ENCODE data around the gene TNFAIP8. TPM values are rescaled to one million over a fixed set of nuclear protein-coding genes. Genes with fewer than 3 reads are reported as not detected.

TNFAIP8 gene
- total and polyA plus RNA-seq, 10 of the 15 experiments (the other 5 are each of a cell fraction or from before 2014, with no cell fraction given), result 124 to 324 (median 177) TPM

DNA sequence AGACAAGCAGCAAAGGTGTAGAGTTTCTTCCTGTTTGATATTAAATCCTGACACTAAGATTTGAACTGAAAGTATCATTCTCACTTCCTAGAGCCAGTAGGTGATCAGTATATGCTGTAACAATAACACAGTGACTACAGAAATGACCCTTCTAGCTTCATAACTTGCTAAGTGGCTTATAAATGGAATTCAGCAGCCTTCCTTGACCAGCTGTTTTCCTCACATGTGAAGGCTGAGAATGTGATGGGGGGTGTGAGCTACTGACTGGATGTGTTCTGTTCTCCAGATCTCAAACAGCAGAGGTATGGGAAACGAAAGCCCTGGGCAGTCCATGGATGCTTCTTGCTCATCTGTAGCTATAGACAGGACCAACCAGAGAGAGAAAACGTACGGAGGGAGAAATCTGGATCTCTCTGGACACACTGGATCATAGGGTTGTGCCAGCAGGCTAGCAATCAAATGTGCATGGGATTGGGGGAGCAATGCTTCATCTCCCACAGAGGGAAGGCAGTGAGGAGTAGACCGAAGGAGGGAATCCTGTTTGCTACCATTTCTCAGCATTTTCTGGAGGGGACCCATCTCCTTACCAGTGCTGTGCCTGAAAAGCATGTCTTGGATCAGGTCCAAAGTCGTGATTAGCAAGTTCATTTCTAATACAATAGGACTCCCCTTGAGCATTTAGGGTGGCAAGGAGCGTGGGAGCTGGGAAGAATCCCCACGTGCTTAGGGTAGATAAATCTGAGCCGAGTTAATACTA, 39.4 kb downstream of the TNFAIP8 start (continued):
- TF ChIP-seq, protein P1, sequence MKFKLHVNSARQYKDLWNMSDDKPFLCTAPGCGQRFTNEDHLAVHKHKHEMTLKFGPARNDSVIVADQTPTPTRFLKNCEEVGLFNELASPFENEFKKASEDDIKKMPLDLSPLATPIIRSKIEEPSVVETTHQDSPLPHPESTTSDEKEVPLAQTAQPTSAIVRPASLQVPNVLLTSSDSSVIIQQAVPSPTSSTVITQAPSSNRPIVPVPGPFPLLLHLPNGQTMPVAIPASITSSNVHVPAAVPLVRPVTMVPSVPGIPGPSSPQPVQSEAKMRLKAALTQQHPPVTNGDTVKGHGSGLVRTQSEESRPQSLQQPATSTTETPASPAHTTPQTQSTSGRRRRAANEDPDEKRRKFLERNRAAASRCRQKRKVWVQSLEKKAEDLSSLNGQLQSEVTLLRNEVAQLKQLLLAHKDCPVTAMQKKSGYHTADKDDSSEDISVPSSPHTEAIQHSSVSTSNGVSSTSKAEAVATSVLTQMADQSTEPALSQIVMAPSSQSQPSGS (IDR thresholded peaks at IDR 0.05; ENCODE audit: low read length), result peak; percentile 74; the same call in 1 of the 2 replicates
- TF ChIP-seq POLR2AphosphoS5 (IDR thresholded peaks at IDR 0.05; ENCODE audit: low read length) (peak; percentile 68; the same call in 1 of the 2 replicates), PML (IDR thresholded peaks at IDR 0.05; ENCODE audit: low read length) (peak; percentile 67), FOS (IDR thresholded peaks at IDR 0.05; ENCODE audit: borderline replicate concordance, extremely low read depth, insufficient read length) (no peak), RUNX3 (IDR thresholded peaks at IDR 0.05; ENCODE audit: low read length) (peak; percentile 50), POU2F2 (IDR thresholded peaks at IDR 0.05; ENCODE audit: borderline replicate concordance, low read depth, low read length) (0 out of 3 replicates have a peak, but pooled peaks have one; percentile 12), MEF2B (IDR thresholded peaks at IDR 0.05; ENCODE audit: partially characterized antibody, poor library complexity, severe bottlenecking) (no peak), CEBPB (IDR thresholded peaks at IDR 0.05; ENCODE audit: borderline replicate concordance in 1 of 2, low read depth in 2 of 2, low read length in 2 of 2) (no peak), BRCA1 (IDR thresholded peaks at IDR 0.05; ENCODE audit: low read depth, low read length) (no peak), SMAD5 (IDR thresholded peaks at IDR 0.05; ENCODE audit: low read depth) (0 out of 2 replicates have a peak, but pooled peaks have one; percentile 3), EP300 (IDR thresholded peaks at IDR 0.05; ENCODE audit: borderline replicate concordance in 1 of 2, control insufficient read depth in 1 of 2, low read depth in 2 of 2, low read length in 2 of 2) (peak in 1 of 2 experiments; percentile 30; a peak in 2 of 4 replicates), ZNF217 (IDR thresholded peaks at IDR 0.05) (no peak), IRF4 (IDR thresholded peaks at IDR 0.05; ENCODE audit: low read depth, low read length) (peak; percentile 77), SIN3A (IDR thresholded peaks at IDR 0.05; ENCODE audit: low read depth, low read length) (no peak)
- TF ChIP-seq, protein P2, sequence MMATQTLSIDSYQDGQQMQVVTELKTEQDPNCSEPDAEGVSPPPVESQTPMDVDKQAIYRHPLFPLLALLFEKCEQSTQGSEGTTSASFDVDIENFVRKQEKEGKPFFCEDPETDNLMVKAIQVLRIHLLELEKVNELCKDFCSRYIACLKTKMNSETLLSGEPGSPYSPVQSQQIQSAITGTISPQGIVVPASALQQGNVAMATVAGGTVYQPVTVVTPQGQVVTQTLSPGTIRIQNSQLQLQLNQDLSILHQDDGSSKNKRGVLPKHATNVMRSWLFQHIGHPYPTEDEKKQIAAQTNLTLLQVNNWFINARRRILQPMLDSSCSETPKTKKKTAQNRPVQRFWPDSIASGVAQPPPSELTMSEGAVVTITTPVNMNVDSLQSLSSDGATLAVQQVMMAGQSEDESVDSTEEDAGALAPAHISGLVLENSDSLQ (IDR thresholded peaks at IDR 0.05), result no peak
- TF ChIP-seq, protein P3, sequence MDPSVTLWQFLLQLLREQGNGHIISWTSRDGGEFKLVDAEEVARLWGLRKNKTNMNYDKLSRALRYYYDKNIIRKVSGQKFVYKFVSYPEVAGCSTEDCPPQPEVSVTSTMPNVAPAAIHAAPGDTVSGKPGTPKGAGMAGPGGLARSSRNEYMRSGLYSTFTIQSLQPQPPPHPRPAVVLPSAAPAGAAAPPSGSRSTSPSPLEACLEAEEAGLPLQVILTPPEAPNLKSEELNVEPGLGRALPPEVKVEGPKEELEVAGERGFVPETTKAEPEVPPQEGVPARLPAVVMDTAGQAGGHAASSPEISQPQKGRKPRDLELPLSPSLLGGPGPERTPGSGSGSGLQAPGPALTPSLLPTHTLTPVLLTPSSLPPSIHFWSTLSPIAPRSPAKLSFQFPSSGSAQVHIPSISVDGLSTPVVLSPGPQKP (IDR thresholded peaks at IDR 0.05; ENCODE audit: low read depth, low read length), result no peak
- TF ChIP-seq, protein P4, sequence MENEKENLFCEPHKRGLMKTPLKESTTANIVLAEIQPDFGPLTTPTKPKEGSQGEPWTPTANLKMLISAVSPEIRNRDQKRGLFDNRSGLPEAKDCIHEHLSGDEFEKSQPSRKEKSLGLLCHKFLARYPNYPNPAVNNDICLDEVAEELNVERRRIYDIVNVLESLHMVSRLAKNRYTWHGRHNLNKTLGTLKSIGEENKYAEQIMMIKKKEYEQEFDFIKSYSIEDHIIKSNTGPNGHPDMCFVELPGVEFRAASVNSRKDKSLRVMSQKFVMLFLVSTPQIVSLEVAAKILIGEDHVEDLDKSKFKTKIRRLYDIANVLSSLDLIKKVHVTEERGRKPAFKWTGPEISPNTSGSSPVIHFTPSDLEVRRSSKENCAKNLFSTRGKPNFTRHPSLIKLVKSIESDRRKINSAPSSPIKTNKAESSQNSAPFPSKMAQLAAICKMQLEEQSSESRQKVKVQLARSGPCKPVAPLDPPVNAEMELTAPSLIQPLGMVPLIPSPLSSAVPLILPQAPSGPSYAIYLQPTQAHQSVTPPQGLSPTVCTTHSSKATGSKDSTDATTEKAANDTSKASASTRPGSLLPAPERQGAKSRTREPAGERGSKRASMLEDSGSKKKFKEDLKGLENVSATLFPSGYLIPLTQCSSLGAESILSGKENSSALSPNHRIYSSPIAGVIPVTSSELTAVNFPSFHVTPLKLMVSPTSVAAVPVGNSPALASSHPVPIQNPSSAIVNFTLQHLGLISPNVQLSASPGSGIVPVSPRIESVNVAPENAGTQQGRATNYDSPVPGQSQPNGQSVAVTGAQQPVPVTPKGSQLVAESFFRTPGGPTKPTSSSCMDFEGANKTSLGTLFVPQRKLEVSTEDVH (IDR thresholded peaks at IDR 0.05; ENCODE audit: low read depth, partially characterized antibody), result no peak
- TF ChIP-seq, protein P5, sequence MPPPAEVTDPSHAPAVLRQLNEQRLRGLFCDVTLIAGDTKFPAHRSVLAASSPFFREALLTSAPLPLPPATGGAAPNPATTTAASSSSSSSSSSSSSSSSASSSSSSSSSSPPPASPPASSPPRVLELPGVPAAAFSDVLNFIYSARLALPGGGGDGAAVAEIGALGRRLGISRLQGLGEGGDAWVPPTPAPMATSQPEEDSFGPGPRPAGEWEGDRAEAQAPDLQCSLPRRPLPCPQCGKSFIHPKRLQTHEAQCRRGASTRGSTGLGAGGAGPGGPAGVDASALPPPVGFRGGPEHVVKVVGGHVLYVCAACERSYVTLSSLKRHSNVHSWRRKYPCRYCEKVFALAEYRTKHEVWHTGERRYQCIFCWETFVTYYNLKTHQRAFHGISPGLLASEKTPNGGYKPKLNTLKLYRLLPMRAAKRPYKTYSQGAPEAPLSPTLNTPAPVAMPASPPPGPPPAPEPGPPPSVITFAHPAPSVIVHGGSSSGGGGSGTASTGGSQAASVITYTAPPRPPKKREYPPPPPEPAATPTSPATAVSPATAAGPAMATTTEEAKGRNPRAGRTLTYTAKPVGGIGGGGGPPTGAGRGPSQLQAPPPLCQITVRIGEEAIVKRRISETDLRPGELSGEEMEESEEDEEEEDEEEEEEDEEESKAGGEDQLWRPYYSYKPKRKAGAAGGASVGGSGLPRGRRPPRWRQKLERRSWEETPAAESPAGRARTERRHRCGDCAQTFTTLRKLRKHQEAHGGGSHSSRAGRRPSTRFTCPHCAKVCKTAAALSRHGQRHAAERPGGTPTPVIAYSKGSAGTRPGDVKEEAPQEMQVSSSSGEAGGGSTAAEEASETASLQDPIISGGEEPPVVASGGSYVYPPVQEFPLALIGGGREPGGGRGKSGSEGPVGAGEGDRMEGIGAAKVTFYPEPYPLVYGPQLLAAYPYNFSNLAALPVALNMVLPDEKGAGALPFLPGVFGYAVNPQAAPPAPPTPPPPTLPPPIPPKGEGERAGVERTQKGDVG (CRISPR knock-in tag; IDR thresholded peaks at IDR 0.05), result no peak

All from GM12878 (cell line).